ENCODE results near the gene FKBP8.
A peak's percentile ranks its signal among the peaks of the same experiment; 100 is the strongest.

DNA sequence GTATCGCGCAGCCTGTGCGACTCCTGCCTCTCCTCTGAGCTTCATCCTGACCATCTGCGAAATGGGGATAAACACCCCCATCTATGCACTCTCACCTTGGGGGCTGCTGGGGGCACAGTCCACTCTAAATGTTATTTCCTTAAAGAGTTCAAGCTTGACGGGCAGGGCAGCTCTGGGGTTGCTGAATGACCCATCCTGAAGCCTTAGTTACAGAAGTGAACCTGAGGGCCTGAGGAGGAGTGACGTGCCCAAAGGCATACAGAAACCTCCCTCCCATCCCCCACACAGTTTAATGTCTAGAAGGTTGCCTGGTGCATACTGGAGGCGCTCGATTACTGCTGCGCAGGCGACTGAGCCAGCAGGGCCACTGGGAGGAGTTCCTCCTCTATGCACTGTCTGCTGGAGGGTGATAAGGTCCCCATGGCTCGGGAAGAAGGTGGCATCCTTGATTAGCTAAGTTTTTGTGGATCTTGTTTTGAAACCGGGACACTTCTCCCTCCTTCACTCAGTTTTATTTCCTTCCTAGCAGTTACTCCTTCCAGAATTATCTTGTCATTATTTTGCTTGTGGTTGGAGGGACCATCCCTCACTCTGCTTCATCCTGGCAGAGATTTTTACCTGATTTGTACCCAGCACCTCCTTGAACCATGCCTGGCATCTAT, 572 bp upstream of the FKBP8 start:
- peak in 1 of 4 experiments; percentile 8 for TF ChIP-seq CTCF (IDR thresholded peaks at IDR 0.05)
- TF ChIP-seq POLR2AphosphoS5 (IDR thresholded peaks at IDR 0.05) = no peak
- no peak for TF ChIP-seq POLR2A (IDR thresholded peaks at IDR 0.05)

Measured in prostate gland (tissue), 2 donors.